MM.1S (cell line): ENCODE results near the gene MYO1E.

Experiments
- DNase-seq: peaks from one replicate; pipeline ENCODE4 v3.0.0-alpha.2; 2015
- H2AFZ ChIP-seq: fragments of 300-600 bp; sonication (generic); 2 replicates; pipeline ENCODE4 v1.6.0; 2016; ENCODE audit warnings: antibody characterized with exemption, low read length
- H3F3A ChIP-seq: fragments of 300-600 bp; sonication (generic); 2 replicates; pipeline ENCODE4 v1.6.1; 2016; ENCODE audit warnings: mild to moderate bottlenecking, antibody characterized with exemption, low read length, moderate library complexity, mixed read lengths; ENCODE audit not compliant: insufficient read depth
- H3K27ac ChIP-seq: fragments of 300-600 bp; sonication (generic); 2 replicates; pipeline ENCODE4 v1.5.1; 2016; ENCODE audit warnings: mild to moderate bottlenecking, low read length
- H3K27me3 ChIP-seq: fragments of 300-600 bp; sonication (generic); replicated peaks from 2 replicates; pipeline ENCODE4 v1.6.0; 2016; ENCODE audit warnings: low read length; ENCODE audit not compliant: insufficient read depth
- H3K36me3 ChIP-seq: fragments of 300-600 bp; sonication (generic); replicated peaks from 2 replicates; pipeline ENCODE4 v1.6.1; 2016; ENCODE audit warnings: mild to moderate bottlenecking, low read length, mixed read lengths; ENCODE audit not compliant: insufficient read depth
- H3K4me1 ChIP-seq: fragments of 300-600 bp; sonication (generic); 2 replicates; pipeline ENCODE4 v1.6.1; 2016; ENCODE audit warnings: low read length, mixed read lengths
- H3K4me2 ChIP-seq: fragments of 300-600 bp; sonication (generic); 2 replicates; pipeline ENCODE4 v1.6.0; 2016; ENCODE audit warnings: low read depth, low read length
- H3K4me3 ChIP-seq: fragments of 300-600 bp; sonication (generic); 2 replicates; pipeline ENCODE4 v1.5.1; 2016; ENCODE audit warnings: low read length, mixed read lengths
- H3K79me2 ChIP-seq: fragments of 300-600 bp; sonication (generic); 2 replicates; pipeline ENCODE4 v1.6.1; 2016; ENCODE audit warnings: mixed run types, low read length, mixed read lengths
- H3K9ac ChIP-seq: fragments of 300-600 bp; sonication (generic); 2 replicates; pipeline ENCODE4 v1.6.1; 2016; ENCODE audit warnings: low read length, mixed read lengths
- H3K9me2 ChIP-seq: fragments of 300-600 bp; sonication (generic); replicated peaks from 2 replicates; pipeline ENCODE4 v1.6.1; 2016; ENCODE audit warnings: mild to moderate bottlenecking, low read length, mixed read lengths; ENCODE audit not compliant: insufficient read depth
- H3K9me3 ChIP-seq: fragments of 300-600 bp; sonication (generic); replicated peaks from 2 replicates; pipeline ENCODE4 v1.6.1; 2016; ENCODE audit warnings: mild to moderate bottlenecking, low read length, mixed read lengths; ENCODE audit not compliant: insufficient read depth
- H4K20me1 ChIP-seq: fragments of 300-600 bp; sonication (generic); 2 replicates; pipeline ENCODE4 v1.6.1; 2016; ENCODE audit warnings: mild to moderate bottlenecking, low read length, moderate library complexity, mixed read lengths; ENCODE audit not compliant: insufficient read depth
- CTCF ChIP-seq: fragments of 300-600 bp; sonication (generic); IDR thresholded peaks from 2 replicates; pipeline ENCODE4 v1.5.1; 2016; ENCODE audit warnings: antibody characterized with exemption, low read length, mixed read lengths
- EZH2 ChIP-seq: fragments of 300-600 bp; sonication (generic); optimal IDR thresholded peaks from 2 replicates; pipeline ENCODE3; 2017; ENCODE audit warnings: low read depth, mild to moderate bottlenecking, antibody characterized with exemption, low read length, mixed read lengths
- EZH2phosphoT487 ChIP-seq: fragments of 300-600 bp; sonication (generic); IDR thresholded peaks from 2 replicates; pipeline ENCODE4 v1.6.1; 2018; ENCODE audit warnings: antibody characterized with exemption, low read length

Gene MYO1E

GRCh38 chr15:59174151-59174834, 198.4 kb downstream of the MYO1E start:
- no peaks in the 10 kb centered on the region for H3K9me3 ChIP-seq
- TF ChIP-seq CTCF (no peak), EZH2 (no peak)
- H3K36me3 ChIP-seq = no peaks in the 10 kb centered on the region
- H2AFZ ChIP-seq = no peak overlapping the region
- no peaks in the 10 kb centered on the region for H3K4me1 ChIP-seq
- no peak overlapping the region for H3K27ac ChIP-seq
- no peaks in the 10 kb centered on the region for H3K27me3 ChIP-seq
- no peaks in the 10 kb centered on the region for H3F3A ChIP-seq
- H3K79me2 ChIP-seq = no peaks in the 10 kb centered on the region
- H3K9ac ChIP-seq = no peak overlapping the region
- no peak overlapping the region for H3K4me3 ChIP-seq
- no peak for DNase-seq
- no peaks in the 10 kb centered on the region for H3K9me2 ChIP-seq
- no peaks in the 10 kb centered on the region for H4K20me1 ChIP-seq
- no peak overlapping the region for H3K4me2 ChIP-seq

- Histone ChIP-seq H4K20me1 (no peaks in the 10 kb centered on the region), H3K9me2 (no peaks in the 10 kb centered on the region), H3K27me3 (no peaks in the 10 kb centered on the region), H3K9ac (no peak overlapping the region), H3K4me1 (no peaks in the 10 kb centered on the region), H3F3A (no peaks in the 10 kb centered on the region), H3K27ac (no peak overlapping the region), H3K36me3 (no peaks in the 10 kb centered on the region), H3K4me2 (no peak overlapping the region), H3K9me3 (no peaks in the 10 kb centered on the region), H2AFZ (no peak overlapping the region), H3K79me2 (no peaks in the 10 kb centered on the region), H3K4me3 (no peak overlapping the region)
- no peak for DNase-seq
- TF ChIP-seq EZH2 (no peak), CTCF (no peak), EZH2phosphoT487 (no peak)
Measured at GRCh38 chr15:59173194-59173593, 199.5 kb downstream of the MYO1E start.

GRCh38 chr15:59172289-59172901, 200.3 kb downstream of the MYO1E start:
- Histone ChIP-seq H3K36me3 (no peaks in the 10 kb centered on the region), H3K9me2 (no peaks in the 10 kb centered on the region), H4K20me1 (no peaks in the 10 kb centered on the region), H3K4me3 (no peak overlapping the region), H3K79me2 (no peaks in the 10 kb centered on the region), H3K27me3 (no peaks in the 10 kb centered on the region), H3K27ac (no peak overlapping the region), H3K9me3 (no peaks in the 10 kb centered on the region), H2AFZ (no peak overlapping the region), H3F3A (no peaks in the 10 kb centered on the region), H3K9ac (no peak overlapping the region), H3K4me1 (no peaks in the 10 kb centered on the region), H3K4me2 (no peak overlapping the region)
- DNase-seq = peak; percentile 23
- no peak for TF ChIP-seq EZH2phosphoT487
- peak; percentile 49 for TF ChIP-seq CTCF
- TF ChIP-seq EZH2 = no peak
